HG02852 (cell line): ENCODE results near the gene ITCH.
"Not testable (repeated sequence)": the region's sequence is repeated elsewhere in the genome, so short reads cannot be mapped to it uniquely, and the experiment has no call there.

ENCODE experiments used
- ATAC-seq: cut with Tn5 transposase; IDR thresholded peaks from one replicate; pipeline ENCODE4 v1.9.1; 2021; ENCODE audit warnings: mild to moderate bottlenecking, moderate library complexity; ENCODE audit not compliant: unreplicated experiment

ITCH gene

DNA sequence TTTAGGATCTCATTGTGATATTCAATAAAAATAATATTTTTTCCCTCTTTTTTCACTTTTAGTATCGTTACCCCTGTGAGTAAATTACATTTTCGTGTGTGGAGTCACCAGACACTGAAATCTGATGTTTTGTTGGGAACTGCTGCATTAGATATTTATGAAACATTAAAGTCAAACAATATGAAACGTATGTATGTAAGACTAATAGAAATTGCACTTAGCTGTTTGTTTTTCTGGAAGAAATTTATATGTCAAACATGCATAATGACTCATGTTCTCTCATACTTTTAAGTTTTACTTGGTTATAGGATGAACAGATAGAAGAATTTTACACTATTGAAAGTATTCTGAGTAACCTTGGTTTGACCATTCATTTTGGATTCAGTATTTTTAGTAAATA, 49.4 kb downstream of the ITCH start:
- ATAC-seq = no peak

DNA sequence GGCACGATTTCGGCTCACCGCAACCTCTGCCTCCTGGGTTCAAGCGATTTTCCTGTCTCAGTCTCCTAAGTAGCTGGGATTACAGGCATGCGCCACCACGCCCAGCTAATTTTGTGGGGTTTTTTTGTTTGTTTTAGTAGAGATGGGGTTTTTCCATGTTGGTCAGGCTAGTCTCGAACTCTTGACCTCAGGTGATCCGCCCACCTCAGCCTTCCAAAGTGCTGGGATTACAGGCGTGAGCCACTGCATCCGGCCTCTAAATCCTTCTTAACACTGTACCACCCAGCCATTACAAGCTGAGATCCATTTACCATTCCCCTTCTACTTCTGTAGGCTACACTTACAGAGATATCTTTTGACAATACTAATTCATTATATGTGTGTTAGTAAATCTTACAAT, 51.5 kb downstream of the ITCH start:
- not testable (repeated sequence) for ATAC-seq

DNA sequence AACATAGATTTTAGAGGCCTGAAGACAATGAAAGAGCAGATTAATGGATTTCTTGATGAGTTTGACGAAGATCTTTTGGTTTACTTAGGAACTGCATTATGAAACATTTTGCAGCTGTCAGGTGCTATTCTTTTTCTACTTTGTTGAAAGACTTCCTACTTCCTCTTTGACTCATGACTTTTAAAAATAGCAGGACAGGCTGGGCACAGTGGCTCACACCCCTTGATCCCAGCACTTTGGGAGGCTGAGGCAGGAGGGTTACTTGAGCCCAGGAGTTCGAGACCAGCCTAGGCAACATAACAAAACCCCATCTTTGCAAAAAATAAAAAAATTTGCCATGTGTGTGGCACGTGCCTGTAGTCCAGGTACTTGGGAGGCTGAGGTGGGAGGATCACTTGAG, 52.0 kb downstream of the ITCH start:
- ATAC-seq = no peak

DNA sequence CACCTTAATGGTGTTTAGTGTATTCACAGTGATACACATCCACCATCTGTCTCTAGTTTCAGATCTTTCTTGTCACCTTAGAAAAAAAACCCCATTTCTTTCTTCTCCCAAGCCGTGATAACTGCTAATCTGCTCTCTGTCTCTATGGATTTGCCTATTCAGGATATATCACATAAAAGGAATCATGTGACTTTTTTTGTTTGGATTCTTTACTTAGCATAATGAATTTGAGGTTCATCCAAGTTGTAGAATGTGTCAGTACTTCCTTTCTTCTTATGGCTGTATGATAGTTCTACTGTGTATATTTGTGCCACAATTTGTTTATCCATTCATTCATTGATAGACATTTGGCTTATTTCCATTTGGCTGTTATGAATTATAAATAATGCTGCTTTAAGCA, 57.1 kb downstream of the ITCH start:
- no peak for ATAC-seq

DNA sequence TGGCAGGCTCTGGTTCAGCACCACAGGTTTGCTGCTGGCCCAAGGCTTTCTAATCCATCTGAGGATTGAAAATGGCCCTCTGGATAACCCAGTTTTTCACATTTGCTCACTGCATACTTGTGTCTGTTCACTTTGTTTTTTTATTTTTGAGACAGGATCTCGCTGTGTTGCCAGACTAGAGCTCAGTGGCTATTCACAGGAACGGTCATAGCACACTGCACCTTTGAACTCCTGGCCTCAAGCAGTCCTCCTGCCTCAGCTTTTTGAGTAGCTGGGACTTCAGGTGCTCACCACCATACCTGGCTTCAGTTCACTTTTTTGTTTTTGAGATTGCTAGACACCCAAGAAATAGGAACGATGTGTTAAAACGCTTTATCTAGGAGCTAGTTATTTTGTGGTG, 57.9 kb downstream of the ITCH start:
- no peak for ATAC-seq

DNA sequence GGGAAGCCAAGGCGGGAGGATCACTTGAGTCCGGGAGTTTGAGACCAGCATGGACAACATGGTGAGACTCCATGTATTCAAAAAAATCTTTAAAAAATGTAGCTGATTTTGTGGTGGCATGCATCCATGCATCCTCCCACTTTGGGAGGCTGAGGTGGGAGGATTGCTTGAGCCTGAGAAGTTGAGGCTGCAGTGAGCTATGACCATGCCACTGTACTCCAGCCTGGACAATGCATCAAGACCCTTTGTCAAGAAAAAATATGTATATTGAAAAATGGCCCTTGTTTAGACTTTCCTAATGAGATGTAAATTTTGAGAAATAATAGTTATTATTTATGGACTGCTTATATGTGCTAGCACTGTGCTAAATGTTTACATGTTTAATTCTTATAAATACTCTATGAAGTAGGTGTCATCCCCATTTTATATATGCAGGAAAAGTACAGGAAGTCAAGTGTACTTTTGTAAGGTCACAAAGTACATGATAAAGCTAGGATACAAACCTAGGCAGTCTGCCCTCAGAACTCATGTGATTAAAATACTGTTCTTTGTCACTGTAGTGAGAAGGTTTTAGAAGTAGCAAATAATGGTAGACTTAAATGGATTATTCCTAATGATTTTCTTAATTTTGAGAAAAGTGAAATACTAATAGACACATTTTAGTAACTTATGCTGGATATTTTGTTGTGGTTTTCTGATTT, 58.8 kb downstream of the ITCH start:
- ATAC-seq = no peak

DNA sequence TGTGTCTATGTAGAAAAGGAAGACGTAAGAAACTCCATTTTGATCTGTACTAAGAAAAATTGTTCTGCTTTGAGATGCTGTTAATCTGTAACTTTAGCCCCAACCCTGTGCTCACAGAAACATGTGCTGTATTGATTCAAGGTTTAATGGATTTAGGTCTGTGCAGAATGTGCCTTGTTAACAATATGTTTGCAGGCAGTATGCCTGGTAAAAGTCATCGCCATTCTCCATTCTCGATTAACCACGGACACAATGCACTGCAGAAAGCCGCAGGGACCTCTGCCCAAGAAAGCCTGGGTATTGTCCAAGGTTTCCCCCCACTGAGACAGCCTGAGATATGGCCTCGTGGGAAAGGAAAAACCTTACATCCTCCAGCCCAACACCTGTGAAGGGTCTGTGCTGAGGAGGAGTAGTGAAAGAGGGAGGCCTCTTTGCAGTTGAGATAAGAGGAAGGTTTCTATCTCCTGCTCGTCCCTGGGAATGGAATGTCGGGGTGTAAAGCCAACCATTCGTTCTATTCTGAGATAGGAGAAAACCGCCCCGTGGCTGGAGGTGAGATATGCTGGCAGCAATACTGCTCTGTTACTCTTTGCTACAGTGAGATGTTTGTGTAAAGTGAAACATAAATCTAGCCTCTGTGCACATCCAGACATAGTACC, 62.1 kb downstream of the ITCH start:
- not testable (repeated sequence) for ATAC-seq

DNA sequence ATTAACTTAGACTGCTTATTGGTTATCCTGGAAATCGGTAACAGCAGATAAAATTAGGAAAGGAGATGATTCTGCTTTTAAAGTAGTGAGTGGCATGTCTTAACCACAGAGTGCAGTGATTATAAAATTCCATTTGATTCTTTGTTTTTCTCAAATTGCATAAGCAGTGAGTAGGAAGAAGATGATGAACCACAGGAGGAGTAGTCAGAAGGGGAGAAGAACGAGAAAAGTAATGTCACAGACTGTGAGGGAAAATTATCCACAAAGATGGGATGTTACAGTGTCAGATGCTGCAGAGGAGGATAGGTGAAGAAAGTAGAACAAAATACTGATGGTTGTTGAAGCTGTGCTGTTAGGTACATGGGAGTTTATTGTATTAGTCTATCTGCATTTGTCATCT, 63.0 kb downstream of the ITCH start:
- no peak for ATAC-seq

DNA sequence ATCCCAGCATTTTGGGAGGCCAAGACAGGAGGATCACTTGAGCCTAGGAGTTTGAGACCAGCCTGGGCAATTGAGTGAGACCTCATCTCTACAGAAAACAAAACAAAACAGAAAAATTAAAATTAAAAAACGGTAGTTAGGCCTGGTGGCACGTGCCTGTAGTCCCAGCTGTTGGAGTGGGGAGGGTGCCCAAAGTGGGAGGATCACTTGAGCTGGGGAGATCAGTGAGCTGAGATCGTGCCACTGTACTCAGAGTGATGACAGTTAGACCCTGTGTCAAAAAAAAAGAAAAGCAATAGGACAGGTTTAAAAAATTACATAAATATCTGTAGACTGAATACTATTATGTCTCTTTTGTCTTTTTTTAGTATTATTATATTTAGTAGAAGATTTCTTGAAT, 64.3 kb downstream of the ITCH start:
- ATAC-seq = no peak

DNA sequence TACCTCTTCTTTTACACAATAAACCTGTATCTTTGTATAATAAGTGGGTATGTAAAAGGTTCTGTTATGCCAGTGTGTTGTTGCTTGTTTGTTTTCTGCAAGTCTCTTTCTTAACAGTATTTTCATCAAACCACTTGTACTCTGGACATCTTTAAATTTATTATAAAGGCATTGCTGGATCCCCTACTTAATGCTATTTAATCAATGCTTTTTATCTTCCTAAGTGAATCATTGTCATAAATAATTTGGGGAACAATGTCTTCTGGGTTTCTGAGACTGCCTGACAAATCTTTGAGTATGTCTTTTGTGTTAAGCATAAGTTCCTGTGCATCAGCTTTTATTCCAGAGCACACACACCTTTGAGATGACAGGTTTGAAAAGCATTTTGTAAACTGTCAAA, 64.7 kb downstream of the ITCH start:
- ATAC-seq = no peak

DNA sequence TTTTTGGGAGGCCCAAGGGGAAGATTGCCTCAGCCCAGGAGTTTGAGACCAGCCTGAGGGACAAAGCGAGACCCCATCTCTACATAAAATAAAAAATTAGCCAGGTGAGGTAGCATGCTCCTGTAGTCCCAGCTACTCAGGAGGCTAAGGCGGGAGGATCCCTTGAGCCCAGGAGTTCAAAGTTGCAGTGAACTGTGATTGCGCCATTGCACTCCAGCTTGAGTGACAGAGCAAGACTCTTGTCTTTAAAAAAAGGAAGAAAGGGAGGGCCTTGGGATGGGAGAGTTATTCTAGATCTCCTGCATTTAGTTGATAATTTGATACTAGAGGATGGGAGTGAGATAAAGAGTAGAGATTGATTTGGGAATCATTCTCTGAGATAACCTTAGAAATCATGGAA, 68.1 kb downstream of the ITCH start:
- ATAC-seq = no peak

DNA sequence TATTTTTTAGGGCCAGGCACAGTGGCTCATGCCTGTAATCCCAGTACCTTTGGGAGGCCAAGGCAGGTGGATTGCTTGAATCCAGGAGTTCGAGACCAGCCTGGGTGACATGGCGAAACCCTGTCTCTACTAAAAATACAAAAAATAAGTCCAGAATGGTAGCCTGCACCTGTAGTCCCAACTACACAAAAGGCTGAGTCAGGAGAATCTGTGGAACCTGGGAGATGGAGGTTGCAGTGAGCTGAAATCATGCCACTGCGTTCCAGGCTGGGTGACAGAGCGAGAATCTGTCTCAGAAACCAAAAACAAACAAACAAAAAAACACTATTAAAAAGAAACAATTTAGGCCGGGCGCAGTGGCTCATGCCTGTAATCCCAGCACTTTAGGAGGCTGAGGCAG, 69.6 kb downstream of the ITCH start:
- ATAC-seq = not testable (repeated sequence)

DNA sequence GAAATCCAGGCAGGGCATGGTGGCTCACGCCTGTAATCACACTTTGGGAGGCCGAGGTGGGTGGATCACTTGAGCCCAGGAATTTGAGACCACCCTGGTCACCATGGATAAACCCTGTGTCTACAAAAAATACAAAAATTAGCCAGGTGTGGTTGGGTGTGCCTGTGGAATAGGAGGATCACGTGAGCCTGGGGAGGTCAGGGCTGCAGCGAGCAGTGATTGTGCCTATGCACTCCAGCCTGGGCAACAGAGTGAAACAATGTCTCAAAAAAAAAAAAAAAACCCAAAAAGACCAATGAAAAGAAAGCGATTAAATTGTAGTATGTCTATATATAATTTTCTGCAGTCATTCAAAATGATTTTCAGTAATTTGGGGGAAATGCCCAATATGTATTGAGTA, 70.3 kb downstream of the ITCH start:
- ATAC-seq = no peak

DNA sequence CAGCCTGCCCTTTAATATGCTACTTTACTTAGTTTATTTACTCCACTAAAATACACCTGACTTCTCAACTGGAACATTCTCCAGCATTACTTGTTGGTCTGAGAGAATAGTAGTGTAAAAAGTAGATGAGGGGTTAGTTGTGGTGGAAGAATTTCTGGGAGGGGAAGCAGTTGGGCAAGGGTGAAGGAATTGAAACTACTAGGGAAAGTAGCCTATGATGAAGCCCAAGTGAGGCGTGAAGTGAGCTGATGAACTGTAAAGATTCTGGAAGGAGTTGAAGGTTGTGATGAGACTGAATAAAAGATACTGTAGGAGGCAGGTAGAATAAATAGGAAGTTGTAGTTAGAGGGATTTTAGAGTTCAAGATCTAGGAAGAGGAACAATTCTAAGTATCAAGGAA, 72.5 kb downstream of the ITCH start:
- ATAC-seq = no peak

DNA sequence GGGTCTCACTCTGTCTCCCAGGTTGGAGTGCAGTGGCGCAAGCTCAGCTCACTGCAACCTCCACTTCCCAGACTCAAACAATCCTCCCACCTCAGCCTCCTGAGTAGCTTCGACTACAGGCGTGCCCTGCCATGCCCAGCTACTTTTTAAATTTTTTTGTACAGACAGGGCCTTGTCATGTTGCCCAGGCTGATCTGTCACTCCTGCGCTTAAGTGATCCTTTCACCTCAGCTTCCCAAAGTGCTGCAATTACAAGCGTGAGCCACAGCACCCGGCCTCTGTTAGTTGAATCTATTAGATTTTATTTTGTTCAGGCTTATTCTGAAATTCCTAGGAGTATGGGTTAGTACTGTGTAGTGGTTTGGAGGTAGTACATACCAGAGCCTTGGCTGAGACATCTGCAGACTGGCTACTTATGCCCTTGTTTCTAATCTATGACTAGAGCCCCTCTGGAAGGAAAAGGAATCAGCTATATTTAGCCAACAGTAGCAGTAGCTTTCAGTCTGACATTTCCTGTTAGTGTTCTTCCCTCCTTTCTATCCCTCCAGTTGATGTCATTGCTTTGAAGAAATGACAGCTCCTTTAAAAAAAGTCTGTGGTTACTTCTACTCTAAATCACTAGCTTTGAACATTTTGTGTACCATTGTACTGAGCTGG, 74.4 kb downstream of the ITCH start:
- ATAC-seq = no peak

DNA sequence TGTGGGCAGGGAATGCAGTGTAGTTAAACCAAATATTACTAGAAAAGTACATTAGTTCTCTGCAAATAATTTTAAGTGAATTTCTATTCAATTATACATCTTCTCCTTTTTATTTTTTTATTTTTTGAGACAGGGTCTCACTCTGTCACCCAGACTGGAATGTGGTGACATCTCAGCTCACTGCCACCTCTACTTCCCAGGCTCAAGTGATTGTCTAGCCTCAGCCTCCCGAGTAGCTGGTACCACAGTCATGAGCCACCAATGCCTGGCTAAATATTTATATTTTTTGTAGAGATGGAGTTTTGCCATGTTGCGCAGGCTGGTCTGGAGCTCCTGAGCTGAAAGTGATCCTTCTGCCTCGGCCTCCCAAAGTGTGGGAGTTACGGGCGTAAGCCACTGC, 76.1 kb downstream of the ITCH start:
- no peak for ATAC-seq

DNA sequence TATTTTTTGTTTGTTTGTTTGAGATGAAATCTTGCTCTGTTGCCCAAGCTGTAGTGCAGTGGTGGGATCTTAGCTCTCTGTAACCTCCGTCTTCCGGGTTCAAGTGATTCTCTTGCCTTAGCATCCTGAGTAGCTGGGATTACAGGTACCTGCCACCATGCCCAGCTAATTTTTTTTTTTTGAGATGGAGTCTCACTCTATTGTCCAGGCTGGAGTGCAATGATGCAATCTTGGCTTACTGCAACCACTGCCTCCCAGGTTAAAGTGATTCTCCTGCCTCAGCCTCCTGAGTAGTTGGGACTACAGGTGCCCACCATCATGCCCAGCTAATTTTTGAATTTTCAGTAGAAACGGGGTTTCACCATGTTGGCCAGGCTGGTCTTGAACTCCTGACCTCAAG, 78.3 kb downstream of the ITCH start:
- not testable (repeated sequence) for ATAC-seq

DNA sequence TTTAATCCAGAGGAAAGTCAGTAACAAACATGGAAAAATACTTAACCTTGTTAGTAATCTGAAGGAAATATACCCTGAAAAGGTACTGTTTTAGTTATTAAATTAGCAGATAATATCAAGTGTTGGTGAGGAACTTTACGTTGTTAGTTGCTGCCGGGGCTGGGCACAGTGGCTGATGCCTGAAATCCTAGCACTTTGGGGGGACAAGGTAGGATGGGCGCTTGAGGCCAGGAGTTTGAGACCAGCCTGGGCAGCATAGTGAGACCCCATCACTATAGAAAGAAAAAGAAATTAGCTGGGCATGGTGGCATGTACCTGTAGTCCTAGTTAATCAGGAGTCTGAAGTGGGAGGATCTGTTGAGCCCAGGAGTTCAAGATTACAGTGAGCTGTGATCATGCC, 80.5 kb downstream of the ITCH start:
- ATAC-seq = no peak

DNA sequence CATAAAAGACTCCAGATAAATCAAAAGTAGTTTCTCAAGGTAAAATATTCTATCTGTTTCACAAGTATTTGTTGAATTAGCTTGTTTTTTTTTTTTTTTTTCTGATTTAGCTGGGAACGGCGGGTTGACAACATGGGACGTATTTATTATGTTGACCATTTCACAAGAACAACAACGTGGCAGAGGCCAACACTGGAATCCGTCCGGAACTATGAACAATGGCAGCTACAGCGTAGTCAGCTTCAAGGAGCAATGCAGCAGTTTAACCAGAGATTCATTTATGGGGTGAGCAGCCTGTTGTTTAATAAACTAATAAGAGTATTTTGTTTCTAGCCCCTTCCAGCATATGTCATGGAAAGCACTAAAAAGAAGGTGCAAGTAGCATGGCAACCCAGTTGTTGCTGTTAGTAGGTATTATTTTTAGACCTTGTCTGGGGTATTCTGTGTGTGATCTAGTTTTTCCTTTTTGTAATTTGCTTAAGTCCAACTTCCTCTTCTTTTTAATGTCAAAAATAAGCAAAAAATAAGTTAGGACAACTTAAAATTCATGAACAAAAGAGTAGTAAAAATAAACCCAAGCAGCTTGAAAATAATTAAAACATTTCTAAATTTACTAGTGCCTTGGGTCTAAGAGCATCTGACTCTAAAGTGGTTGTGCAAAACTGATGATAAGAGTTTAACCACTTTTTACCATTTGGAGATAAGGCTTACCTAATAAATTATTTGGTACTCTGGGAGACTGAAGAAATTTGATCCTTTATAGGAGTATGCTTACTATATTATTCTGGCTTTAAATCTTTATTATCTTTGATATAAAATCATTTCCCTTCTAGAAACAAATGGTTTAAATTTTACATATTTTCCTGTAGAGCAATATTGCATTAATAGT, 82.3 kb downstream of the ITCH start:
- ATAC-seq = no peak

DNA sequence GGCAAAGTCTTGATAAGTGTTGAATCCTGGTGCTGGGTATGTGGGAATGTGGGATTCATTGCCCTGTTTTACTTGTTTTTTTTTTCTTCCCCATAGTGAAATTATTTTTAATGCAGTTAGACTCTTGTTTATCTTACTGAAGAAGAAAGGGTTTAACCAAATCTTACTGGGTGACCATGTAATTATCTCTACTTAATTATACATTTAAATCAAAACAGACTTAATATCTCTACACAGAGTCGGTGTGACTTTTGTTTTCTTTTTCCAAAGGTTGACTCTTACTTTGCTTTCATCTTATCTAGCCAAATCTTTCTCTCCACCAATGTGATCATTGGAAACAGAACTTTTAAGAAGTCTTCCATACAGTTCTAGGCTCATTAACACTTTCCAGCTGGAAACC, 85.4 kb downstream of the ITCH start:
- ATAC-seq = no peak
